Endothelial cell of umbilical vein (primary cell): ENCODE data around the gene LYPD5. TPM values are rescaled to one million over a fixed set of nuclear protein-coding genes. Genes with fewer than 3 reads are reported as not detected.

Source experiments
- BruUV-seq: library from RNA; stranded (reverse); fragments of 400-500 nt; replicated peaks from 2 replicates; lab custom pipeline; 2021; lab: Mats Ljungman, UMichigan
- CTCF ChIA-PET: fragments of 300-600, 350-600 bp; sonication (Branson Sonifier 250); formaldehyde crosslinking; loops from one replicate; lab custom pipeline; 2021; ENCODE audit warnings: antibody characterized with exemption, inconsistent platforms; lab: Charles Lee
- POLR2A ChIA-PET: fragments of 300-600, 350-600 bp; sonication (Branson Sonifier 250); formaldehyde crosslinking; loops from one replicate; lab custom pipeline; 2021; ENCODE audit warnings: antibody characterized with exemption, inconsistent platforms; lab: Charles Lee
- DNase-seq: peaks from one replicate; pipeline ENCODE4 v3.0.0-alpha.2; 2011; ENCODE audit warnings: low read depth, low spot score
- FAIRE-seq: peaks from 2 replicates; lab custom pipeline; 2011; peaks lifted over from hg19 to GRCh38; lab: Jason Lieb, UNC
- H2AFZ ChIP-seq: 2 replicates; pipeline ENCODE4 v1.6.0; 2012; ENCODE audit warnings: low read depth, low read length, control low read depth, inconsistent platforms
- H3K27ac ChIP-seq: 2 replicates; pipeline ENCODE4 v1.5.1; 2011; ENCODE audit warnings: low read depth, mild to moderate bottlenecking, control low read depth, low read length, moderate library complexity; ENCODE audit not compliant: insufficient read depth
- H3K27me3 ChIP-seq, 2 experiments: 2 replicates each; pipeline versions ENCODE4 v1.6.0 to v1.6.1; 2011; ENCODE audit warnings: low read length in 2 of 2, mixed read lengths in 1 of 2; ENCODE audit not compliant: control insufficient read depth in 2 of 2, insufficient read depth in 2 of 2
- H3K36me3 ChIP-seq, 2 experiments: 2 replicates in 1 of 2; 3 replicates in 1 of 2; pipeline ENCODE4 v1.5.1; 2011; ENCODE audit warnings: low read length in 2 of 2, mild to moderate bottlenecking in 1 of 2, moderate library complexity in 1 of 2; ENCODE audit not compliant: control insufficient read depth in 2 of 2, insufficient read depth in 2 of 2; ENCODE audit errors: extremely low read depth in 1 of 2
- H3K4me1 ChIP-seq: 3 replicates; pipeline ENCODE4 v1.5.1; 2011; ENCODE audit warnings: mild to moderate bottlenecking, low read length; ENCODE audit not compliant: control insufficient read depth, insufficient read depth; ENCODE audit errors: extremely low read depth
- H3K4me2 ChIP-seq: 2 replicates; pipeline ENCODE4 v1.6.1; 2011; ENCODE audit warnings: low read length, control low read depth, mixed read lengths; ENCODE audit not compliant: insufficient read depth
- H3K4me3 ChIP-seq, 3 experiments: fragments of 200-600 bp in 1 of 3; sonication (generic), shearing (Covaris generic) in 1 of 3; replicated peaks in 1 of 3; 2 replicates each; pipeline ENCODE4 v1.5.1; 2011 to 2016; ENCODE audit warnings: control low read depth in 3 of 3, low read length in 3 of 3, mild to moderate bottlenecking in 2 of 3, inconsistent platforms in 1 of 3, low read depth in 1 of 3, moderate library complexity in 1 of 3; ENCODE audit not compliant: insufficient read depth in 1 of 3
- H3K79me2 ChIP-seq: 2 replicates; pipeline ENCODE4 v1.6.0; 2012; ENCODE audit warnings: low read length, inconsistent platforms; ENCODE audit not compliant: control insufficient read depth, insufficient read depth
- H3K9ac ChIP-seq: replicated peaks from 2 replicates; pipeline ENCODE3; 2011; ENCODE audit warnings: low read length, control low read depth; ENCODE audit not compliant: insufficient read depth; ENCODE audit errors: extremely low read depth
- H3K9me1 ChIP-seq: replicated peaks from 3 replicates; pipeline ENCODE4 v1.6.0; 2011; ENCODE audit warnings: mild to moderate bottlenecking, low read length; ENCODE audit not compliant: control insufficient read depth, insufficient read depth; ENCODE audit errors: extremely low read depth
- H3K9me3 ChIP-seq: replicated peaks from 2 replicates; pipeline ENCODE4 v1.5.1; 2012; ENCODE audit warnings: low read length, inconsistent platforms; ENCODE audit not compliant: control insufficient read depth, insufficient read depth
- H4K20me1 ChIP-seq: replicated peaks from 2 replicates; pipeline ENCODE3; 2011; ENCODE audit warnings: mild to moderate bottlenecking, low read length; ENCODE audit not compliant: control insufficient read depth, insufficient read depth; ENCODE audit errors: extremely low read depth
- EZH2 ChIP-seq: IDR thresholded peaks from 2 replicates; pipeline ENCODE4 v1.6.1; 2012; ENCODE audit warnings: borderline replicate concordance, low read depth, mild to moderate bottlenecking, moderate library complexity, low read length, inconsistent platforms; ENCODE audit not compliant: severe bottlenecking
- FOS ChIP-seq: IDR thresholded peaks from 2 replicates; pipeline ENCODE4 v1.6.1; 2011; ENCODE audit warnings: mild to moderate bottlenecking, low read length, moderate library complexity, borderline replicate concordance; ENCODE audit not compliant: insufficient read depth
- GATA2 ChIP-seq: IDR thresholded peaks from 2 replicates; pipeline ENCODE4 v1.7.0; 2011; ENCODE audit warnings: low read depth, mild to moderate bottlenecking, moderate library complexity, mixed read lengths, low read length; ENCODE audit not compliant: insufficient read length, insufficient read depth
- JUN ChIP-seq: IDR thresholded peaks from 2 replicates; pipeline ENCODE4 v1.6.1; 2011; ENCODE audit warnings: borderline replicate concordance, low read depth; ENCODE audit not compliant: insufficient read length, insufficient read depth
- MYC ChIP-seq: IDR thresholded peaks from one replicate; pipeline ENCODE4 v1.6.1; 2011; ENCODE audit warnings: mild to moderate bottlenecking, low read depth, low read length
- POLR2A ChIP-seq: IDR thresholded peaks from 2 replicates; pipeline ENCODE4 v1.6.1; 2012; ENCODE audit warnings: low read depth, mild to moderate bottlenecking, control low read depth, low read length
- POLR2AphosphoS5 ChIP-seq: IDR thresholded peaks from 2 replicates; pipeline ENCODE4 v1.6.1; 2012; ENCODE audit warnings: low read depth, mild to moderate bottlenecking, control low read depth, low read length, moderate library complexity; ENCODE audit not compliant: insufficient read depth
- dilution Hi-C: fragments of 300-500 bp; cut with MboI; formaldehyde crosslinking; loops from one replicate; pipeline ENCODE4 v1.15.0; 2019; ENCODE audit warnings: low sequenced_read_pairs; ENCODE audit not compliant: extremely low pct_ligation_motif_present
- intact Hi-C: fragments of 100-400 bp; cut with micrococcal nuclease; formaldehyde crosslinking; loops from one replicate; pipeline ENCODE4 v1.10.0; 2022
- polyA plus RNA-seq, 4 experiments: library from polyadenylated mRNA; depleted of rRNA in 3 of 4; stranded (reverse) in 3 of 4; unstranded in 1 of 4; fragments of >200 nt; gene quantifications; 2 replicates each; pipeline versions ENCODE4 v1.2.1 to v1.2.3, GENCODE V29; 2011 to 2012; ENCODE audit warnings: missing spikeins in 1 of 4
- total RNA-seq: library from RNA; stranded (reverse); gene quantifications from 2 replicates; pipeline ENCODE4 v1.2.3, GENCODE V29; 2021
- TF ChIP-seq, protein P1 (sequence below): IDR thresholded peaks from 2 replicates; pipeline ENCODE4 v1.6.1; 2011; ENCODE audit not compliant: insufficient read depth, insufficient read length
- TF ChIP-seq, protein P2 (sequence below), 2 donors: IDR thresholded peaks; 1 replicate in 1 of 2; 2 replicates in 1 of 2; pipeline ENCODE4 v1.5.1; 2011; ENCODE audit warnings: low read length in 2 of 2, mild to moderate bottlenecking in 2 of 2, moderate library complexity in 2 of 2, control low read depth in 1 of 2, inconsistent platforms in 1 of 2, low read depth in 1 of 2; ENCODE audit not compliant: insufficient read depth in 1 of 2; ENCODE audit errors: extremely low read depth in 1 of 2

Gene LYPD5
- total and polyA plus RNA-seq, 2 donors (not counting 3 experiments of a cell fraction or from before 2014, with no cell fraction given) = 0.28 TPM; not detected in 1

DNA sequence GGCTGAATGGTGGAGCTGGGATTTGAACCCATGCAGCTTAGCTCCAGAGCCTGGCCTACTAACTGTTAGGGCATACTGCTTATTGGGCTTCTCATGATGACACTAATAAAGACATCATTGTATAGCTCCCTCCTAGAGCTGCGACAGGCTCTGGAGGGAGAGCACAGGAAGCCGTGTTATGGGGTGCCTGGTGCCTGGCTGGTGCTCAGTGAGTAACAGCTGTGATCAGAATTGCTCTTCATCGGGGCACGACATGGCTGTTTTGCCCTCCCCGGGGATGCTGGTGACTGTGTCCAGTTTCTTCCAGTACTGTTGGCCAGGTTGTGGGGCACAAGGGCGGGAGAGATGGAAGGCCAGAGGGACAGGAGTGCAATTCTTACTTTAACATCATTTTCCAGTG lies 5.1 kb downstream of the LYPD5 start:
- TF ChIP-seq, protein P1, sequence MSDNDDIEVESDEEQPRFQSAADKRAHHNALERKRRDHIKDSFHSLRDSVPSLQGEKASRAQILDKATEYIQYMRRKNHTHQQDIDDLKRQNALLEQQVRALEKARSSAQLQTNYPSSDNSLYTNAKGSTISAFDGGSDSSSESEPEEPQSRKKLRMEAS = no peak
- TF ChIP-seq JUN (no peak), GATA2 (no peak), EZH2 (no peak), POLR2A (no peak), FOS (no peak), POLR2AphosphoS5 (no peak), MYC (no peak)
- TF ChIP-seq, protein P2, sequence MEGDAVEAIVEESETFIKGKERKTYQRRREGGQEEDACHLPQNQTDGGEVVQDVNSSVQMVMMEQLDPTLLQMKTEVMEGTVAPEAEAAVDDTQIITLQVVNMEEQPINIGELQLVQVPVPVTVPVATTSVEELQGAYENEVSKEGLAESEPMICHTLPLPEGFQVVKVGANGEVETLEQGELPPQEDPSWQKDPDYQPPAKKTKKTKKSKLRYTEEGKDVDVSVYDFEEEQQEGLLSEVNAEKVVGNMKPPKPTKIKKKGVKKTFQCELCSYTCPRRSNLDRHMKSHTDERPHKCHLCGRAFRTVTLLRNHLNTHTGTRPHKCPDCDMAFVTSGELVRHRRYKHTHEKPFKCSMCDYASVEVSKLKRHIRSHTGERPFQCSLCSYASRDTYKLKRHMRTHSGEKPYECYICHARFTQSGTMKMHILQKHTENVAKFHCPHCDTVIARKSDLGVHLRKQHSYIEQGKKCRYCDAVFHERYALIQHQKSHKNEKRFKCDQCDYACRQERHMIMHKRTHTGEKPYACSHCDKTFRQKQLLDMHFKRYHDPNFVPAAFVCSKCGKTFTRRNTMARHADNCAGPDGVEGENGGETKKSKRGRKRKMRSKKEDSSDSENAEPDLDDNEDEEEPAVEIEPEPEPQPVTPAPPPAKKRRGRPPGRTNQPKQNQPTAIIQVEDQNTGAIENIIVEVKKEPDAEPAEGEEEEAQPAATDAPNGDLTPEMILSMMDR (IDR thresholded peaks at IDR 0.05; ENCODE audit: extremely low read depth in 1 of 2, insufficient read depth in 1 of 2, low read depth in 1 of 2, low read length in 2 of 2) = no peak
- POLR2A ChIA-PET = no interaction called here
- FAIRE-seq (no peak), DNase-seq (no peak)
- Histone ChIP-seq H3K79me2 (no peaks in the 10 kb centered on the region), H3K4me2 (no peak overlapping the region), H3K4me3 (no peak overlapping the region), H3K9ac (no peak overlapping the region), H2AFZ (no peak overlapping the region), H3K9me3 (no peaks in the 10 kb centered on the region), H4K20me1 (no peaks in the 10 kb centered on the region), H3K27me3 (peaks cover 4 to 8% of the 10 kb centered on the region in 2 experiments), H3K36me3 (no peaks in the 10 kb centered on the region), H3K27ac (no peak overlapping the region), H3K9me1 (no peaks in the 10 kb centered on the region), H3K4me1 (peaks cover 13% of the 10 kb centered on the region)
- dilution Hi-C loops = no loop called here
- CTCF ChIA-PET = interaction anchor here (0.9 to 3.5 kb wide), 3 partner anchors 12 to 52 kb away, joined by 3 to 19 read pairs (median 6); no protein-coding TSS in a partner anchor
- no TSS peak for BruUV-seq
- intact Hi-C loops = no loop called here
